Stimulated activated CD8-positive, alpha-beta memory T cell treated with anti-CD3 and anti-CD28 coated beads, Interleukin-15, amount 100 ng/mL, for 48 hours (primary cell): Measurements from ENCODE around the gene NEAT1.

Experiments used
- DNase-seq, 2 donors: peaks; one replicate each; pipeline ENCODE4 v3.0.0-alpha.2; 2020; ENCODE audit warnings: low read depth in 2 of 2

Gene NEAT1

DNA sequence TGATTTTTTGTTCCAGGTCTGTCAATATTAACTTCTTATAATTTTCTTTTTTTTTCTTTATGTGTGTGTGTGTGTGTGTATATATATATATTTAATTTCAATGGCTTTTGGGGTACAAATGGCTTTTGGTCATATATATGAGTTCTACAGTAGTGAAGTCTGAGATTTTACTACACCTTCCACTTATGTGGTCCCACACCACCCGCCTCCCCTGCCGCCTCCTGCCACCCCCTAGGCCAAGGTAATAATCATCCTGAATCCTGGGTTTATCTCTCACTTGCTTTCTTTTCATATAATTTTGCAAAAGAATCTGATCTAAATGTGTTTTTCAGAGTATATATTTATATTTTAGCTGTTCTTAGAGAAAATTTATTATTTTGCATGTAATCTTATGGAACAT is 11.1 kb downstream of the NEAT1 start:
- no peak for DNase-seq

- no peak for DNase-seq
These were observed 11.6 kb downstream of the NEAT1 start for GRCh38 chr11:65434057-65434666.

DNA sequence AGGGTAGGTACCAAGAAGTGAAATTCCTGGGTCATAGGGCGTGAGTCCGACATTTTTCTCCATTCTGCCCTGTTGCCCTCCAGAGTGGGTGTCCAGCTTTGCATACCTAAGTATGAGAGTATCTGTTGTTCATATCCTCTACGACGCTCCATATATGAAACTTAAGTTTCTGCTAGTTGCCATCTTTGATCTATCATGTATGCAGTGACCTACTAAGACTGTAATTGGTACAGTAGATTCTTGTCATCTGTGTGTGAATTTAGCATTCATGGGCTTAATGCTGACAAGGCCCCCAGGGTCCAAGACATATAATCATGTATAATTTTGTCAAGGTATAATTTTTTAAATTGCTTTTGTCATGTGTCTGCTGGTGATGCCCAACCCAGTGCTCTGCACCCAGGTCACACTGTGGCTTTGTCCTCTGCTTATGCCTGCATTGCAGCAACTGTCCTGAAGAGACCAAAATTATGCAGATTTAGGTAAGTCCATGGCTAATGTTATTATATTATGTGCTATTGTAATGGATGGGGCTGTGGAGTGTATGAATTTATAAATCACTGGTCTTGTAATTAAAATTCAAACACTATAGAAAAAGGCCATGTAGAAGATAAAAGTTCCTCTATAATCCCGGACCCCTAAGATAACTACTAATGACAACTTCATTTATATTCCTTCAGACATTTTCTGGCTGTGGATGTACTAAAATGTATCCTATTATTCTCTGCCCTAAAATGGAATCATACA is 12.2 kb downstream of the NEAT1 start:
- no peak for DNase-seq

GRCh38 chr11:65435411-65435931 is 12.9 kb downstream of the NEAT1 start:
- DNase-seq = no peak

- no peak for DNase-seq
These were observed 13.4 kb downstream of the NEAT1 start for GRCh38 chr11:65435981-65436411.

GRCh38 chr11:65436412-65437032 is 13.9 kb downstream of the NEAT1 start:
- no peak for DNase-seq

DNA sequence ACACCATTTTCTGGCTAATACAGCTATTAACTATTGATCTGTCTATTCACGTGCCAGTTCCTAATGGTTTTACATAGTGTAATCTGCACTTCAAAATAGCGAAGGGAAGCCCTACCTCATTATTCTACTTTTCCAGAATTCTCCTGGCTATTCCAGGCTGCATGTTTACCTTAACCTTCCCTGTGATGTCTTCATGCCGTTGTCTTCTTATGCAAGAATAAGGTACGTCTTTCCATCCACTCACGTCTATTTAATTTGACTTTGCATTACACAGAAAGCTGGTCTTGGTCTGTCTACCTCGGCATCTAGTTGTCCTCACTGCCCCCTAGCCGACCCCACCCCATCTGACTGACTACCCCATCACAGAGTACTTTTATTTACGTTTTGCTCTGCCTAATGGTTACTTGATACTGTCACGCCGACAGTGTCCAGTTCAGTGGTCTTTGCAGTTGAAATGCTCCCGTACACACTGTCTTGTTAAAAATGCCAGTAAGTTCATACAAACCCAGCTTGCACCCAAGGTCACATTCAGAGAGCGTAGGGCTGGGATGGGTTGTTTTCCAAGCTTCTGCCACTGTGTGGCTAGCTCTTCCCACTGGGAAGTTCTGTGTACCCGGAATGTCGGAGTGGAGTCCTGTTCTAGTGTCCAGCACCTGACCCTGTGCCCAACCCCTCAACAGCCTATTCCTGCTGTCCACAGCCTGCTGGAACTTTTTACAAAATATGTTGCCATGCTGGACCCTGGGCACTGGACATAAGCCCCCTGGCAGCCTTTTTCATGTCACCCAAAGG is 15.0 kb downstream of the NEAT1 start:
- DNase-seq = no peak

DNA sequence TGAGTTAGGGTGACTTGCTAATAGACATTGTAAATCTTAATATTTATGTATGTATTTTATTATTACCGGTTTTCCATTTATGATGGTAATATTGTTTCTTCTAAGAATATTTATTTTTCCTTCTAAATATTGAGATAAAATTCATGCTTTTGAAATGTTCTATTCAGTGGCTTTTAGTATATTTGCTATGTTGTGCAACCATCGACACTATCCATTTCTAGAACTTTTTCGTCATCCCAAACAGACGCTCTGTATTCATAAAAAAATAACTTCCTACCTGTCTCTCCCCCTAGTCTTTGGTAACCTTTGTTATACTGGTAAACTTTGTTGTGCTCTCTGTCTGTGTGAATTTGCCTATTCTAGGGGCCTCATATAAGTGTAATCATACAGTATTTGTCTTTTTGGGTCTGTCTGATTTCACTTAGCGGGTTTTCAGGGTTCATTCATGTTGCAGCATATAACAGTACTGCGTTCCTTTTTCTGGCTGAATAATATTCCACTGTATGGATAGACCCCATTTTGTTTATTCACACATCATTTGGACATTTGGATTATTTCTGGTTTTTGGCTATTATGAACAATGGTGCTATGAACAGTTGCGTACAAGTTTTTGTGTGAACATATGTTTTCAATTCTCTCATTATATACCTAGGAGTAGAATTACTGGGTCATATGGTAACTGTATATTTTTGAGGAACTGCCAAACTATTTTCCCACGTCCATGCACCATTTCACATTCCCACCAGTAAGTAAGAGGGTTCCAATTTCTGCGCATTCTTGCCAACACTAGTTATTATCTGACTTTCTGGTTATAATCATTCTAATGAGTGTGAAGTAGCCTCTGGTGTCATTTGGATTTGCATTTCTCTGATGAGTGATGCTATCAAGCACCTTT is 15.9 kb downstream of the NEAT1 start:
- no peak for DNase-seq

- no peak for DNase-seq
These were observed 17.0 kb downstream of the NEAT1 start for GRCh38 chr11:65439331-65440181.

GRCh38 chr11:65440831-65441499 is 18.4 kb downstream of the NEAT1 start:
- DNase-seq = no peak

DNA sequence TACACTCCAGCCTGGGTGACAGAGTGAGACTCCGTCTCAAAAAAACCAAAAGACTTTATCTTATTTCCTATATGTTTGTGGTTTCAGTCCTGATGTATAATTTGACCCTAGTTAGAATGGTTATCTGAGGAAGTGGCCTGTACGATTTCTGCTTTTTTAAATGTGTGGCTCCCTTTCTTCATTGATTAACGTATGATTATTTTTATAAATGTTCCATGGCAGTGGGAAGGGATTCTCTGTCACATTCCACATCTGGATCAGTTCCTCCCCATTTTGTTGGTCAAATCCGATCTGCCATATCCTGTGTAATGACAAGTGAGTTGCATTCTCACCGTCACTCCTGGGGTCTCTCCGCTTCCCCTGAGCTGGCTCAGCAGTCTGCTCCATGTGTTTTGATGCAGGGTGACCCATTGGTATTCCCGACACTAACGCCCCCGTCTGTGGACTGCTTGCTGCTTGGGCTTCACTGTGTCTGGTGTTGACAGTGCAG is 20.3 kb downstream of the NEAT1 start:
- DNase-seq = no peak

DNA sequence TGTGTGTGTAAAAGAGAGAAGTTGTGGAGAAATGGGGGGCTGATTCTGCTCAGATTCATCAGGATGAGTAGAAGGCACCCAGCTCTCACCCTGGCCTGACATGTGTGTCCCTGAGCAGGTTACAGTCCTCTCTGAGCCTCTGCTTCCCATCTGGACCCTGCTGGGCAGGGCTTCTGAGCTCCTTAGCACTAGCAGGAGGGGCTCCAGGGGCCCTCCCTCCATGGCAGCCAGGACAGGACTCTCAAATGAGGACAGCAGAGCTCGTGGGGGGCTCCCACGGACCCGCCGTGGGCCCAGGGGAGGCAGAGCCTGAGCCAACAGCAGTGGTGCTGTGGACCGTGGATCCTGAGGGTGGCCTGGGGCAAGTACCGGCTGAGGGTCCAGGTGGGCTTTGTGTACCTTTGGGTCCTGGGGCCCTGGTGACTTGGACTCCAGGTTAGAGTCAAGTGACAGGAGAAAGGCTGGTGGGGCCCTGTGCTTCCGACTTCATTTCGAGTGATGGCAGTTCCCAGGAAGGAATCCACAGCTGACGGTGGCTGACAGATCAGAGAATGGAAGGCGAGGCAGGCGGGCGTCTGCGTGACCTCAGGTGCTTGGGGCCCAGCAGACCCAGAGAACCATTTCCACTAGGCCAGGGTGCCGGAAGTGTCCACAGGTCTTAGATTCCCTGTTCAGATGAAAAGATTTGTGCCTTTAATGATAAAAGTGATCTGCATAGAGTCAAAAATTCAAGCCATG is 21.9 kb downstream of the NEAT1 start:
- no peak for DNase-seq

- DNase-seq = no peak
These were observed 22.6 kb downstream of the NEAT1 start for GRCh38 chr11:65445101-65445603.

GRCh38 chr11:65445604-65446445 is 23.2 kb downstream of the NEAT1 start:
- no peak for DNase-seq

DNA sequence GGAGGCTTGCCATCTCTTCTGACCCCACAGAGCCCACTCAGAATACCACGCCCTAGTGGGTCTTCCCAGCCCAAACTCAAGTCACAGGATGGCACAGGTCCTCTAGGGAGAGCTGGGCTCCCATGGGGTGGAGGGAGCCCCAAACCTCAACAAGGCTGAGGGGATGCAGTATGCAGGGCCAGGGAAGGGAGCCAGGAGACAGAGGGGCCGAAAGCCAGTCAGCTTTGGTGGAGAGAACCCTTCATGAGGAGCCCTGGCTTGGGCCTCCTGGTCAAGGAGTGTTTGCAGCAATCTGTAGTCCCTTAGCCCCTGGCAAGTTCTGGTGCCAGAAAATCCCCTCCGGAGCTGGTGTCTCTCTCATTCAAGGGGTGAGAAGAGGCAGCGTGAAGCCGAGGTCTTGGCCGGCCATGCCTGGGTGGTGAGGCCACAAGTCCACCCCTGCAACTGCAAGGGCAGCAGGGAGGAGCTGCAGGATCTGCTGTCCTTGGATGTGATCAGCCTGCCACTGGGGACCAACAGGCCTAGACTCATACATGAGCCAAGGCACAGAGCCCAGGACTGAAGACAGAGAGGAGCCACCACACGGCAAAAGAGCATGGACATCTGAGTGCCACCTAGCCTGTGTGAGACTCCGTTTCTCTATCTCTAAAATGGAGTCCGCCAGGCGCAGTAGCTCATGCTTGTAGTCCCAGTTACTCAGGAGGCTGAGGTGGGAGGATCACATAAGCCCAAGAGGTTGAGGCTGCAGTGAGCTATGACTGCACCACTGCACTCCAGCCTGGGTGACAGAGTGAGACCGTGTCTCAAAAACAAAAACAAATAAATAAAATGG is 24.1 kb downstream of the NEAT1 start:
- DNase-seq = no peak

GRCh38 chr11:65448074-65448417 is 25.4 kb downstream of the NEAT1 start:
- DNase-seq = no peak
